Neural cell (in vitro differentiated cells): Measurements from ENCODE around the gene TRIO. TPM values are rescaled to one million over a fixed set of nuclear protein-coding genes. Genes with fewer than 3 reads are reported as not detected.

Source experiments
- H2AFZ ChIP-seq: fragments of 200-600, 300-800 bp; sonication (generic), shearing (Covaris generic); 2 replicates; pipeline ENCODE4 v1.6.0; 2014; ENCODE audit warnings: low read depth, mild to moderate bottlenecking, antibody characterized with exemption, low read length, moderate library complexity
- H3F3A ChIP-seq: fragments of 200-600 bp; shearing (Covaris generic); 2 replicates; pipeline ENCODE4 v1.6.1; 2016; ENCODE audit warnings: mild to moderate bottlenecking, moderate library complexity, mixed read lengths, antibody characterized with exemption, low read length; ENCODE audit not compliant: insufficient read depth, poor library complexity, severe bottlenecking
- H3K27ac ChIP-seq: fragments of 200-600, 300-800 bp; sonication (generic), shearing (Covaris generic); 2 replicates; pipeline ENCODE4 v1.5.1; 2014; ENCODE audit warnings: mild to moderate bottlenecking, low read length, moderate library complexity
- H3K27me3 ChIP-seq: fragments of 300-800, 200-600 bp; sonication (generic), shearing (Covaris generic); 2 replicates; pipeline ENCODE4 v1.6.0; 2014; ENCODE audit warnings: mild to moderate bottlenecking, low read depth, low read length, moderate library complexity; ENCODE audit not compliant: insufficient read depth
- H3K36me3 ChIP-seq: fragments of 300-800, 200-600 bp; sonication (generic), shearing (Covaris generic); 2 replicates; pipeline ENCODE4 v1.5.1; 2014; ENCODE audit warnings: mild to moderate bottlenecking, antibody characterized with exemption, low read length, moderate library complexity; ENCODE audit not compliant: insufficient read depth
- H3K4me2 ChIP-seq: fragments of 300-800, 200-600 bp; sonication (generic), shearing (Covaris generic); 2 replicates; pipeline ENCODE4 v1.6.0; 2014; ENCODE audit warnings: mild to moderate bottlenecking, low read length
- H3K4me3 ChIP-seq: fragments of 300-800, 200-600 bp; sonication (generic), shearing (Covaris generic); 2 replicates; pipeline ENCODE4 v1.5.1; 2014; ENCODE audit warnings: mild to moderate bottlenecking, low read length, moderate library complexity
- H3K79me2 ChIP-seq: fragments of 200-600 bp; shearing (Covaris generic); replicated peaks from 2 replicates; pipeline ENCODE4 v1.6.0; 2014; ENCODE audit warnings: mild to moderate bottlenecking, low read length, moderate library complexity; ENCODE audit not compliant: insufficient read depth
- H3K9ac ChIP-seq: fragments of 300-800, 200-600 bp; sonication (generic), shearing (Covaris generic); 2 replicates; pipeline ENCODE4 v1.6.1; 2016; ENCODE audit warnings: mild to moderate bottlenecking, low read length, mixed read lengths
- H3K9me2 ChIP-seq: fragments of 200-600 bp; shearing (Covaris generic); 2 replicates; pipeline ENCODE4 v1.6.1; 2016; ENCODE audit warnings: mild to moderate bottlenecking, low read length, mixed read lengths; ENCODE audit not compliant: insufficient read depth
- H3K9me3 ChIP-seq: fragments of 200-600, 300-800 bp; sonication (generic), shearing (Covaris generic); 2 replicates; pipeline ENCODE4 v1.6.1; 2016; ENCODE audit warnings: mild to moderate bottlenecking, mixed run types, low read length, moderate library complexity, mixed read lengths
- H4K20me1 ChIP-seq: fragments of 200-600 bp; shearing (Covaris generic); 2 replicates; pipeline ENCODE4 v1.6.1; 2016; ENCODE audit warnings: mild to moderate bottlenecking, mixed run types; ENCODE audit not compliant: insufficient read depth
- CTCF ChIP-seq: fragments of 450-650 bp; IDR thresholded peaks from 2 replicates; pipeline ENCODE4 v1.5.1; 2014; ENCODE audit warnings: antibody characterized with exemption, mild to moderate bottlenecking, moderate library complexity; ENCODE audit not compliant: poor library complexity, severe bottlenecking
- EP300 ChIP-seq: fragments of 450-650 bp; conservative IDR thresholded peaks from 2 replicates; pipeline ENCODE4 v1.6.1; 2014; ENCODE audit warnings: antibody characterized with exemption, mild to moderate bottlenecking, moderate library complexity; ENCODE audit not compliant: poor library complexity, severe bottlenecking
- EZH2 ChIP-seq: fragments of 200-600, 300-800 bp; shearing (Covaris generic), sonication (generic); IDR thresholded peaks from 2 replicates; pipeline ENCODE4 v1.6.1; 2014; ENCODE audit warnings: antibody characterized with exemption, low read length, borderline replicate concordance, mild to moderate bottlenecking; ENCODE audit not compliant: insufficient read depth, poor library complexity, severe bottlenecking
- MXI1 ChIP-seq: fragments of 450-650 bp; conservative IDR thresholded peaks from 2 replicates; pipeline ENCODE4 v1.6.1; 2014; ENCODE audit warnings: antibody characterized with exemption, mild to moderate bottlenecking; ENCODE audit not compliant: poor library complexity, severe bottlenecking
- POLR2AphosphoS5 ChIP-seq: IDR thresholded peaks from 2 replicates; pipeline ENCODE4 v1.6.1; 2012
- RAD21 ChIP-seq: fragments of 450-650 bp; conservative IDR thresholded peaks from 2 replicates; pipeline ENCODE4 v1.6.1; 2014; ENCODE audit warnings: antibody characterized with exemption, mild to moderate bottlenecking, moderate library complexity
- REST ChIP-seq: IDR thresholded peaks from 2 replicates; pipeline ENCODE4 v1.6.1; 2012; ENCODE audit warnings: borderline replicate concordance
- SMC3 ChIP-seq: fragments of 450-650 bp; conservative IDR thresholded peaks from 2 replicates; pipeline ENCODE4 v1.6.1; 2014; ENCODE audit warnings: antibody characterized with exemption, mild to moderate bottlenecking, moderate library complexity; ENCODE audit not compliant: poor library complexity
- TAF1 ChIP-seq: IDR thresholded peaks from 2 replicates; pipeline ENCODE4 v1.6.1; 2012; ENCODE audit warnings: low read depth
- polyA plus RNA-seq: library from polyadenylated mRNA; depleted of rRNA; stranded (reverse); fragments of >200 nt; gene quantifications from 2 replicates; pipeline ENCODE4 v1.2.3, GENCODE V29; 2014

TRIO gene
- polyA plus RNA-seq, 1 donor from 2014 or later: 168 TPM

- Histone ChIP-seq H3K4me2 (no peak overlapping the region), H3K9ac (no peak overlapping the region), H3K79me2 (no peaks in the 10 kb centered on the region), H3K9me2 (no peaks in the 10 kb centered on the region), H3K27me3 (no peaks in the 10 kb centered on the region), H3K4me3 (no peak overlapping the region), H3K36me3 (no peaks in the 10 kb centered on the region), H4K20me1 (no peaks in the 10 kb centered on the region), H2AFZ (no peak overlapping the region), H3K27ac (no peak overlapping the region), H3F3A (no peaks in the 10 kb centered on the region), H3K9me3 (no peaks in the 10 kb centered on the region)
- no peak for TF ChIP-seq EZH2
- no peak for TF ChIP-seq EP300
- TF ChIP-seq POLR2AphosphoS5: no peak
- no peak for TF ChIP-seq TAF1
Measured at GRCh38 chr5:14521748-14522147, 378.6 kb downstream of the TRIO start.

- Histone ChIP-seq H2AFZ (no peak overlapping the region), H3K9ac (no peak overlapping the region), H3K36me3 (no peaks in the 10 kb centered on the region), H3K9me2 (no peaks in the 10 kb centered on the region), H3K4me3 (no peak overlapping the region), H3K27me3 (no peaks in the 10 kb centered on the region), H3K79me2 (no peaks in the 10 kb centered on the region), H3K27ac (no peak overlapping the region), H4K20me1 (no peaks in the 10 kb centered on the region), H3K4me2 (no peak overlapping the region), H3K9me3 (no peaks in the 10 kb centered on the region), H3F3A (no peaks in the 10 kb centered on the region)
- TF ChIP-seq CTCF: no peak
- no peak for TF ChIP-seq SMC3
- TF ChIP-seq TAF1: no peak
- no peak for TF ChIP-seq MXI1
- TF ChIP-seq EZH2: no peak
- no peak for TF ChIP-seq RAD21
- no peak for TF ChIP-seq REST
- TF ChIP-seq POLR2AphosphoS5: no peak
- TF ChIP-seq EP300: no peak
Measured at GRCh38 chr5:14522721-14523120, 379.6 kb downstream of the TRIO start.
